H1 (cell line): ENCODE measurements around the gene DOCK3. TPM values are rescaled to one million over a fixed set of nuclear protein-coding genes. Genes with fewer than 3 reads are reported as not detected.
A peak's percentile ranks its signal among the peaks of the same experiment; 100 is the strongest.

Experiments used
- CTCF ChIA-PET: fragments of 300-600 bp; sonication (Branson Sonifier 250); formaldehyde crosslinking; loops from one replicate; lab custom pipeline; 2021; ENCODE audit not compliant: partially characterized antibody; lab: Charles Lee
- POLR2A ChIA-PET: fragments of 300-600 bp; sonication (Branson Sonifier 250); formaldehyde crosslinking; loops from one replicate; lab custom pipeline; 2021; ENCODE audit warnings: inconsistent platforms; ENCODE audit not compliant: partially characterized antibody; lab: Charles Lee
- DNase-seq, 2 experiments: peaks; one replicate each; pipeline versions ENCODE4 v3.0.0 to v3.0.0-alpha.2; 2010 to 2022; ENCODE audit warnings: low spot score in 2 of 2, low read depth in 1 of 2, mixed read lengths in 1 of 2
- FAIRE-seq: peaks from 2 replicates; lab custom pipeline; 2011; peaks lifted over from hg19 to GRCh38; lab: Jason Lieb, UNC
- H2AFZ ChIP-seq: 2 replicates; pipeline ENCODE4 v1.8.1; 2012; ENCODE audit warnings: low read length, inconsistent platforms
- H2AK5ac ChIP-seq: 2 replicates; pipeline ENCODE4 v1.6.1; 2013; ENCODE audit warnings: low read depth, low read length
- H2BK120ac ChIP-seq: replicated peaks from 2 replicates; pipeline ENCODE3; 2013; ENCODE audit warnings: low read depth, low read length, inconsistent platforms
- H2BK12ac ChIP-seq: 2 replicates; pipeline ENCODE4 v1.6.1; 2013; ENCODE audit warnings: low read depth, low read length
- H2BK15ac ChIP-seq: 2 replicates; pipeline ENCODE4 v1.6.1; 2013; ENCODE audit warnings: low read length
- H2BK20ac ChIP-seq: 2 replicates; pipeline ENCODE4 v1.6.1; 2013; ENCODE audit warnings: low read length
- H2BK5ac ChIP-seq: 2 replicates; pipeline ENCODE4 v1.6.1; 2013; ENCODE audit warnings: low read depth, low read length
- H3K14ac ChIP-seq: 2 replicates; pipeline ENCODE4 v1.6.1; 2013; ENCODE audit warnings: inconsistent platforms; ENCODE audit not compliant: insufficient read length
- H3K18ac ChIP-seq: 2 replicates; pipeline ENCODE4 v1.6.1; 2013; ENCODE audit warnings: low read length; ENCODE audit errors: extremely low read depth
- H3K23ac ChIP-seq: 2 replicates; pipeline ENCODE4 v1.6.1; 2013; ENCODE audit warnings: inconsistent platforms; ENCODE audit not compliant: insufficient read length
- H3K23me2 ChIP-seq: 2 replicates; pipeline ENCODE4 v1.6.1; 2013; ENCODE audit warnings: low read depth, low read length
- H3K27ac ChIP-seq: 2 replicates; pipeline ENCODE4 v1.6.1; 2011; ENCODE audit warnings: low read depth, low read length, inconsistent platforms
- H3K27me3 ChIP-seq, 4 experiments: replicated peaks in 1 of 4; 1 replicate in 1 of 4; 2 replicates in 3 of 4; pipeline versions ENCODE4 v1.6.1 to v1.8.1; 2011 to 2013; ENCODE audit warnings: low read length in 3 of 4, mild to moderate bottlenecking in 3 of 4, inconsistent platforms in 2 of 4, mixed read lengths in 2 of 4, moderate library complexity in 1 of 4; ENCODE audit not compliant: control insufficient read depth in 3 of 4, insufficient read depth in 3 of 4; ENCODE audit errors: extremely low read depth in 1 of 4
- H3K36me3 ChIP-seq, 4 experiments: 2 replicates each; pipeline versions ENCODE4 v1.6.1 to v1.8.1; 2011 to 2013; ENCODE audit warnings: mild to moderate bottlenecking in 4 of 4, low read length in 3 of 4, moderate library complexity in 2 of 4, control low read depth in 1 of 4, inconsistent platforms in 1 of 4; ENCODE audit not compliant: insufficient read depth in 4 of 4, control insufficient read depth in 2 of 4
- H3K4ac ChIP-seq: replicated peaks from 2 replicates; pipeline ENCODE3; 2013; ENCODE audit warnings: low read length, low read depth, mixed read lengths, inconsistent platforms; ENCODE audit not compliant: insufficient read length
- H3K4me1 ChIP-seq, 4 experiments: replicated peaks in 1 of 4; 1 replicate in 1 of 4; 2 replicates in 3 of 4; pipeline versions ENCODE4 v1.6.1 to v1.8.1; 2011 to 2013; ENCODE audit warnings: low read length in 3 of 4, inconsistent platforms in 2 of 4, mixed read lengths in 1 of 4; ENCODE audit not compliant: insufficient read depth in 4 of 4, control insufficient read depth in 3 of 4
- H3K4me2 ChIP-seq, 2 experiments: 2 replicates each; pipeline versions ENCODE4 v1.6.1 to v1.8.1; 2011 to 2013; ENCODE audit warnings: low read depth in 2 of 2, low read length in 2 of 2, control low read depth in 1 of 2, inconsistent platforms in 1 of 2, mild to moderate bottlenecking in 1 of 2; ENCODE audit not compliant: insufficient read depth in 1 of 2
- H3K4me3 ChIP-seq, 4 experiments: fragments of 200-600, 300-600 bp in 1 of 4; sonication (generic), shearing (Covaris generic), sonication (Bioruptor Twin) in 1 of 4; 2 replicates each; pipeline versions ENCODE4 v1.5.1 to v1.8.1; 2011 to 2016; ENCODE audit warnings: low read length in 4 of 4, low read depth in 3 of 4, control low read depth in 2 of 4, inconsistent platforms in 2 of 4, mild to moderate bottlenecking in 2 of 4, mixed read lengths in 1 of 4, moderate library complexity in 1 of 4; ENCODE audit not compliant: insufficient read depth in 2 of 4; ENCODE audit errors: extremely low read depth in 1 of 4
- H3K56ac ChIP-seq: replicated peaks from 2 replicates; pipeline ENCODE3; 2013; ENCODE audit warnings: low read depth, mild to moderate bottlenecking, mixed read lengths, low read length, inconsistent platforms; ENCODE audit not compliant: insufficient read length
- H3K79me1 ChIP-seq: 2 replicates; pipeline ENCODE4 v1.6.1; 2013; ENCODE audit warnings: low read depth, low read length, control low read depth
- H3K79me2 ChIP-seq, 2 experiments: 2 replicates each; pipeline versions ENCODE4 v1.6.1 to v1.8.1; 2012 to 2013; ENCODE audit warnings: low read length in 2 of 2, mild to moderate bottlenecking in 2 of 2, inconsistent platforms in 1 of 2; ENCODE audit not compliant: insufficient read depth in 2 of 2, control insufficient read depth in 1 of 2
- H3K9ac ChIP-seq, 4 experiments: replicated peaks in 1 of 4; 1 replicate in 1 of 4; 2 replicates in 3 of 4; pipeline versions ENCODE4 v1.6.1 to v1.8.1; 2011 to 2013; ENCODE audit warnings: low read depth in 3 of 4, low read length in 3 of 4, control low read depth in 2 of 4, mild to moderate bottlenecking in 2 of 4, moderate library complexity in 2 of 4, inconsistent platforms in 1 of 4; ENCODE audit errors: extremely low read depth in 1 of 4
- H3K9me3 ChIP-seq, 2 experiments: 2 replicates each; pipeline versions ENCODE4 v1.6.1 to v1.8.1; 2012 to 2013; ENCODE audit warnings: mild to moderate bottlenecking in 2 of 2, moderate library complexity in 2 of 2, control low read depth in 1 of 2, inconsistent platforms in 1 of 2, low read depth in 1 of 2, low read length in 1 of 2, mixed read lengths in 1 of 2; ENCODE audit not compliant: insufficient read depth in 2 of 2
- H4K20me1 ChIP-seq, 2 experiments: replicated peaks in 1 of 2; 2 replicates each; pipeline versions ENCODE3 to v1.8.1; 2011 to 2013; ENCODE audit warnings: inconsistent platforms in 2 of 2, low read length in 2 of 2, mild to moderate bottlenecking in 1 of 2; ENCODE audit not compliant: insufficient read depth in 2 of 2, control insufficient read depth in 1 of 2
- H4K5ac ChIP-seq: 2 replicates; pipeline ENCODE4 v1.6.1; 2013; ENCODE audit warnings: low read length, low read depth, mixed read lengths, inconsistent platforms; ENCODE audit not compliant: insufficient read length
- H4K8ac ChIP-seq: 2 replicates; pipeline ENCODE4 v1.8.0; 2013; ENCODE audit warnings: mild to moderate bottlenecking, moderate library complexity, low read length, inconsistent platforms; ENCODE audit not compliant: insufficient read depth; ENCODE audit errors: extremely low read depth
- H4K91ac ChIP-seq: replicated peaks from 2 replicates; pipeline ENCODE3; 2013; ENCODE audit warnings: low read length, mixed read lengths, inconsistent platforms; ENCODE audit not compliant: insufficient read length
- BACH1 ChIP-seq: IDR thresholded peaks from 2 replicates; pipeline ENCODE4 v1.6.1; 2012; ENCODE audit warnings: low read length, improper control_type of control experiment
- CTCF ChIP-seq, 3 experiments: IDR thresholded peaks; 1 replicate in 2 of 3; 2 replicates in 1 of 3; pipeline versions ENCODE4 v1.5.1 to v1.6.1; 2011; ENCODE audit warnings: low read length in 3 of 3, mild to moderate bottlenecking in 3 of 3, inconsistent platforms in 2 of 3, low read depth in 1 of 3, moderate library complexity in 1 of 3; ENCODE audit not compliant: insufficient read depth in 1 of 3; ENCODE audit errors: control extremely low read depth in 1 of 3
- EGR1 ChIP-seq: IDR thresholded peaks from 2 replicates; pipeline ENCODE4 v1.6.1; 2011; ENCODE audit warnings: low read depth, low read length, borderline replicate concordance
- FOSL1 ChIP-seq: IDR thresholded peaks from 2 replicates; pipeline ENCODE4 v1.6.1; 2011; ENCODE audit warnings: mild to moderate bottlenecking, low read depth, low read length, moderate library complexity; ENCODE audit not compliant: insufficient read depth
- GTF2F1 ChIP-seq: IDR thresholded peaks from 2 replicates; pipeline ENCODE4 v1.6.1; 2012; ENCODE audit warnings: low read depth, low read length, improper control_type of control experiment, borderline replicate concordance
- JUND ChIP-seq: IDR thresholded peaks from 2 replicates; pipeline ENCODE4 v1.6.1; 2011; ENCODE audit warnings: mild to moderate bottlenecking, improper control_type of control experiment, low read length
- KDM1A ChIP-seq: fragments of 200-600, 300-600 bp; sonication (generic); IDR thresholded peaks from 2 replicates; pipeline ENCODE4 v1.7.1; 2016; ENCODE audit warnings: mild to moderate bottlenecking, low read length, borderline replicate concordance
- SIRT6 ChIP-seq: IDR thresholded peaks from one replicate; pipeline ENCODE4 v1.7.1; 2012; ENCODE audit warnings: low read length, inconsistent platforms
- SP2 ChIP-seq: IDR thresholded peaks from 2 replicates; pipeline ENCODE4 v1.6.1; 2012; ENCODE audit warnings: mild to moderate bottlenecking, low read length, inconsistent platforms
- TAF1 ChIP-seq: IDR thresholded peaks from 2 replicates; pipeline ENCODE4 v1.6.1; 2011; ENCODE audit warnings: mild to moderate bottlenecking, low read depth, low read length
- TBP ChIP-seq: IDR thresholded peaks from 2 replicates; pipeline ENCODE4 v1.6.1; 2011; ENCODE audit warnings: low read depth, low read length, improper control_type of control experiment
- TCF12 ChIP-seq: IDR thresholded peaks from 2 replicates; pipeline ENCODE4 v1.6.1; 2011; ENCODE audit warnings: low read depth, mild to moderate bottlenecking, low read length
- WGBS, 2 experiments: shearing (Covaris generic) in 1 of 2; methylation state at CpG; one replicate each; pipeline versions ENCODE4 v1.1.6 to v1.1.7; 2013 to 2015; ENCODE audit warnings: low lambda C conversion rate in 2 of 2, mixed read lengths in 2 of 2, inconsistent platforms in 1 of 2, low coverage in 1 of 2, missing lambda C conversion rate in 1 of 2; ENCODE audit not compliant: insufficient replicate concordance in 2 of 2, insufficient coverage in 1 of 2, insufficient read length in 1 of 2; ENCODE audit errors: extremely low coverage in 1 of 2, missing lambda C conversion rate in 1 of 2; 5-methylcytosine and 5-hydroxymethylcytosine counted together
- polyA plus RNA-seq, 7 experiments: library from polyadenylated mRNA; depleted of rRNA in 3 of 7; stranded (reverse) in 5 of 7; unstranded in 2 of 7; fragments of >200 nt in 5 of 7; fragments of 200-250 nt in 2 of 7; gene quantifications; 1 replicate in 5 of 7; 2 replicates in 1 of 7; 4 replicates in 1 of 7; pipeline versions ENCODE4 v1.2.1 to v1.2.3, GENCODE V29; 2011 to 2013; ENCODE audit warnings: missing spikeins in 2 of 7, mixed read lengths in 2 of 7
- total RNA-seq: library from RNA; stranded (reverse); fragmentation: NEBNext Ultra II Directional; extraction: Animal tissue kit (Norgen Biotek cat#: 25700); gene quantifications from 2 replicates; pipeline ENCODE4 v1.2.1, GENCODE V29; 2021

Gene DOCK3
- total and polyA plus RNA-seq, 2 of the 8 experiments (the other 6 are each of a cell fraction or from before 2014, with no cell fraction given) = 2.7 to 5.0 TPM

GRCh38 chr3:50806031-50806430 is 131.3 kb downstream of the DOCK3 start:
- Histone ChIP-seq H3K9ac (no peak overlapping the region), H3K27me3 (no peaks in the 10 kb centered on the region), H4K91ac (no peak overlapping the region), H3K4me2 (no peak overlapping the region), H4K5ac (peak overlapping the region; percentile 12), H2BK20ac (no peak overlapping the region), H4K20me1 (no peaks in the 10 kb centered on the region), H3K14ac (no peak overlapping the region), H2BK5ac (peak overlapping the region; percentile 55; the same call in 1 of the 2 replicates), H3K23ac (no peak overlapping the region), H3K79me1 (no peaks in the 10 kb centered on the region), H3K9me3 (peaks cover 3 to 14% of the 10 kb centered on the region in 2 experiments), H2AK5ac (no peak overlapping the region), H2BK15ac (no peak overlapping the region), H3K56ac (no peak overlapping the region), H2BK120ac (no peak overlapping the region), H3K23me2 (peaks cover 2% of the 10 kb centered on the region; the same call in 1 of the 2 replicates), H2BK12ac (peak overlapping the region; percentile 78; the same call in 1 of the 2 replicates), H3K4me3 (no peak overlapping the region), H3K18ac (no peak overlapping the region), H3K27ac (no peak overlapping the region), H3K4ac (no peak overlapping the region), H2AFZ (no peak overlapping the region), H3K4me1 (peaks cover 0 to 11% (median 2%) of the 10 kb centered on the region in 4 experiments; a peak in 6 of 7 replicates), H4K8ac (peak overlapping the region; percentile 3; the same call in 1 of the 2 replicates), H3K36me3 (peaks cover 0 to 5% (median 0%) of the 10 kb centered on the region in 4 experiments; a peak in 1 of 8 replicates), H3K79me2 (no peaks in the 10 kb centered on the region; a peak in 1 of 4 replicates)
- WGBS, 2 experiments = 91% methylated on average over 1 of the region's 1 CpG; no CpG with 5 or more reads in 1 of the 2 experiments
- no peak for FAIRE-seq
- CTCF ChIA-PET = interaction anchor here (0.6 to 1.5 kb wide), 4 partner anchors 14 to 191 kb away, joined by 3 read pairs; no protein-coding TSS in a partner anchor
- POLR2A ChIA-PET = interaction anchor here (2.5 kb wide), 1 partner anchor 13 kb away, joined by 7 read pairs; no protein-coding TSS in a partner anchor
- no peak for DNase-seq
- TF ChIP-seq JUND (no peak), EGR1 (no peak), BACH1 (no peak), TCF12 (no peak), FOSL1 (no peak), KDM1A (no peak), SP2 (no peak), GTF2F1 (no peak), SIRT6 (no peak), TBP (no peak), TAF1 (no peak), CTCF (IDR thresholded peaks at IDR 0.05; ENCODE audit: control extremely low read depth in 1 of 3, insufficient read depth in 1 of 3, low read depth in 1 of 3, low read length in 3 of 3) (no peak)
